ENCODE results near the gene CAD.

CAD gene

GRCh38 chr2:27227501-27227900, 10.3 kb downstream of the CAD start:
- DNase-seq: no peak

GRCh38 chr2:27231921-27232320, 14.8 kb downstream of the CAD start:
- DNase-seq: no peak

- no peak for DNase-seq
Measured at GRCh38 chr2:27233341-27233740, 16.2 kb downstream of the CAD start.

- no peak for DNase-seq
Measured at GRCh38 chr2:27236136-27236535, 19.0 kb downstream of the CAD start.

GRCh38 chr2:27236626-27237025, 19.5 kb downstream of the CAD start:
- no peak for DNase-seq

- no peak for DNase-seq
Measured at GRCh38 chr2:27237341-27237945, 20.3 kb downstream of the CAD start.

GRCh38 chr2:27238976-27239375, 21.8 kb downstream of the CAD start:
- no peak for DNase-seq

GRCh38 chr2:27240406-27240805, 23.2 kb downstream of the CAD start:
- DNase-seq: no peak

GRCh38 chr2:27241761-27242613, 24.8 kb downstream of the CAD start:
- no peak for DNase-seq

GRCh38 chr2:27242614-27242951, 25.4 kb downstream of the CAD start:
- no peak for DNase-seq

GRCh38 chr2:27243391-27244130, 26.4 kb downstream of the CAD start:
- no peak for DNase-seq

- no peak for DNase-seq
Measured at GRCh38 chr2:27245116-27245515, 27.9 kb downstream of the CAD start.

- DNase-seq: no peak
Measured at GRCh38 chr2:27245626-27246025, 28.5 kb downstream of the CAD start.

- no peak for DNase-seq
Measured at GRCh38 chr2:27247893-27248292, 30.7 kb downstream of the CAD start.

- no peak for DNase-seq
Measured at GRCh38 chr2:27249159-27249890, 32.2 kb downstream of the CAD start.

- peak in 2 of 14 donors; percentile 4 to 15 for DNase-seq
Measured at GRCh38 chr2:27249891-27250651, 32.9 kb downstream of the CAD start.

- DNase-seq: no peak
Measured at GRCh38 chr2:27250652-27251379, 33.6 kb downstream of the CAD start.

GRCh38 chr2:27251766-27252165, 34.6 kb downstream of the CAD start:
- no peak for DNase-seq

- DNase-seq: no peak
Measured at GRCh38 chr2:27255187-27255586, 38.0 kb downstream of the CAD start.

- no peak for DNase-seq
Measured at GRCh38 chr2:27255660-27256059, 38.5 kb downstream of the CAD start.

GRCh38 chr2:27256855-27257454, 39.8 kb downstream of the CAD start:
- no peak for DNase-seq

Measured in C1 segment of cervical spinal cord (tissue), 14 donors.